A204.1 (cell line): ENCODE data around the gene OTUD1.
"Not testable (repeated sequence)": the region's sequence is repeated elsewhere in the genome, so short reads cannot be mapped to it uniquely, and the experiment has no call there.

Experiments
- FAIRE-seq: peaks from 2 replicates; lab custom pipeline; 2012; peaks lifted over from hg19 to GRCh38; lab: Jason Lieb, UNC

The OTUD1 gene, protein sequence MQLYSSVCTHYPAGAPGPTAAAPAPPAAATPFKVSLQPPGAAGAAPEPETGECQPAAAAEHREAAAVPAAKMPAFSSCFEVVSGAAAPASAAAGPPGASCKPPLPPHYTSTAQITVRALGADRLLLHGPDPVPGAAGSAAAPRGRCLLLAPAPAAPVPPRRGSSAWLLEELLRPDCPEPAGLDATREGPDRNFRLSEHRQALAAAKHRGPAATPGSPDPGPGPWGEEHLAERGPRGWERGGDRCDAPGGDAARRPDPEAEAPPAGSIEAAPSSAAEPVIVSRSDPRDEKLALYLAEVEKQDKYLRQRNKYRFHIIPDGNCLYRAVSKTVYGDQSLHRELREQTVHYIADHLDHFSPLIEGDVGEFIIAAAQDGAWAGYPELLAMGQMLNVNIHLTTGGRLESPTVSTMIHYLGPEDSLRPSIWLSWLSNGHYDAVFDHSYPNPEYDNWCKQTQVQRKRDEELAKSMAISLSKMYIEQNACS

DNA sequence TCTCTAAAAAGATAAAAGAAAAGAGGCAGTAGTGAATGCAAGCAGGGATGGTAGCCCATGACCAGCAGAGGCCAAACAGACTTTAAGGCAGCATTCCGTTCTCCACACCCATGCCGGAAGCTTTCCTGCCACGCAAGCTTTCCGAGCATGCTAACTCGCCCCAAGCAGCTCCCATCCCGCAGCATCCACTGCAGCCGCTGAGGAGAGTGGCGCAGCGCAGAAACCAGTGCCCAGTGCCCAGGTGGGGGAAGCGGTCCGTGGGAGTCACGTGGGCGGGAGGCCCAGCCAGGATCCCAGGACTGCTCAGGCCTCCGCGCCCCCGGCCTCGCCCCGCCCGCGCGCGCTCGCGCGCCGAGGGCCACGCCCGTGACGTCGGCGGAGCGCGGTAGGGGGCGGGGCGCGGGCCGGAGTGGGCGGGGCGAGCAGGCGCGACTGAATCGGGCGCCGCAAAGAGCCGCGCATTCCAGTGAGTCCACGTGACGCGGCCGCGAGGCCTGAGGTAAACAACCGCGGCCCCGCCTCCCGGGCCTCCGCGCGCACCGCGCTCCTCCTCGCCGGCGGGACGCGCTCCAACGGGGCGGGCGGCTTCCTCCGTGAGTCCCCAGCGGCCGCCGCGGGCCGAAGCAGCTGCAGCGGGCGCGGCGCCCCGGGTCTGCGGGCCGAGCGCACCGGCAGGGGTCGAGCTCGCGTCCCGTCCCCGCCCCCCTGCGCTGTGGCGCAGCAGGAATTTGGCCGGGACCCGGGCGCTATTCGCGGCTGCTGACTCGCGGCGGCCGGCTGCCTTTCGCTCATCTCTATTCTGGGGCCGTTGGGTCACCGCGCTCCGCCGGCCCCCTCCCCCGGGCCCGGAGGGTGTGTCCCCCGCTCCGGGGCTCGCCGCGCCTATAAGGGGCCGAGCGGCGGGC lies at the start of gene OTUD1:
Gene OTUD1, plus strand, starts transcription at position 529 of the 905 bp plus-strand sequence. CDS start 383 bp downstream, outside the sequence.
- FAIRE-seq = no peak

DNA sequence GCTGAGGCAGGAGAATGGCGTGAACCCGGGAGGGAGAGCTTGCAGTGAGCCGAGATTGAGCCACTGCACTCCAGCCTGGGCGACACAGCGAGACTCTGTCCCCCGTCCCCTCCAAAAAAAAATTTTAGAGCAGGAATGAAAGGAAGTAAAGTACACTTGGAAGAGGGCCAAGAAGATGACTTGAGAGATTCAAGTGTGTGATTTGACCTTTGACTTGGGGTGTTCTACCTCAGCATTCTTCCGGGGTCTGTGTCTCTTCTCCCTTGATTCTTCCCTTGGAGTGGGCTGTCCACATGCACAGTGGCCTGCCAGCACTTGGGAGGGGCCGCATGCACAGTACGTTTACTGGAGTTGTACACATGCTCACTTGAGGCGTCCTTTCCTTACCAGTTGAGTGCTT lies 48.5 kb upstream of the OTUD1 start:
- FAIRE-seq = not testable (repeated sequence)

GRCh38 chr10:23390809-23391208 lies 48.1 kb upstream of the OTUD1 start:
- no peak for FAIRE-seq

DNA sequence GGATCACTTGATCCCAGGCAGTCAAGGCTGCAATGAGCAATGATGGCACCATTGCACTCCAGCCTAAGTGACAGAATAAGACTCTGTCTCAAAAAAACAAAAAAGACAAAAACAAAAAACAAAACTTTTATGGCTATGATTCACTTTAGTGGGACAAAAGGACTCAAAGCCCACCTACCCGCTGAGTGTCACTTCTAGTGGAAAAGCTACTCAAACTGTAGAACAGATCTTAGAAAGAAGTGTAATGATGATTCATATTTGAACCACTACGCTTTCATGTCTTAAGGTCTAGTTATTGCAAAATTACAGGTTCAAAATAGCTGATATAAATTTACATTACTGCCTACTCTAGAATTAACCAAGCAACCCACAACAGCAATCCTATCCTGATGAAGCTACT lies 47.1 kb upstream of the OTUD1 start:
- no peak for FAIRE-seq

DNA sequence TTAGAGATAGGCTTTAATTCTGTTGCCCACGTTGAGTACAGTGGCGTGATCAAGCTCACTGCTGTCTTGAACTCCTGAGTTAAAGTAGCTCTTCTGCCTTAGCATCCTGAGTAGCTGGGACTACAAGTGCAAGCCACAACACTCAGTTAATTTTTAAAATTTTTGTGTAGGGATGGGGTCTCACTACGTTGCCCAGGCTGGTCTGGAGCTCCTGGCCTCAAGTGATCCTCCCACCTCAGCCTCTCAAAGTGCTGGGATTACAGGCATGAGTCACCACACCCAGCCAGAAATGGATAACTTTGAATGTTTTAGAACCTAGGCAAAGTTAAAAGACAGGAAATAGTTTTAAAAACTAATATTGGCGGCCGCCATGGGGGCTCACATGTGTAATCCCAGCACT lies 43.9 kb upstream of the OTUD1 start:
- FAIRE-seq = no peak

- FAIRE-seq = no peak
Measured at GRCh38 chr10:23396695-23397094, 42.2 kb upstream of the OTUD1 start.

- FAIRE-seq = no peak
Measured at GRCh38 chr10:23399701-23400144, 39.2 kb upstream of the OTUD1 start.

DNA sequence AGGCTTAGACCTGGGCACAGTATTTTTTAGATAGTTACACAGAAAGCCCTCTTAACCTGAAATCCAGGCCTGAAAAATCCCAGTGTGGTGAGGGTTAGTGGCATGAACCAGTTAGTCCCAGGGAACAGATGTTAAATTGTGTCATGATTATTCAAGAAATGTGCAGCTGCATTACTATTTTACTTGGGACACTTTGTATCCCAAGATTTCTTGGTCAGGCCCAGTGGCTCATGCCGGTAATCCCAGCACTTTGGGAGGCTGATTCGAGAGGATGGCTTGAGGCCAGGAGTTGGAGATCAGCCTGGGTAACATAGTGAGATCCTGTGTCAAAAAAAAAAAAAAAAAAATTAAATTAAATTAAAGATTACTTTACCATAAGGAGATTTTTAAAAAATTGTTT lies 36.0 kb upstream of the OTUD1 start:
- no peak for FAIRE-seq

DNA sequence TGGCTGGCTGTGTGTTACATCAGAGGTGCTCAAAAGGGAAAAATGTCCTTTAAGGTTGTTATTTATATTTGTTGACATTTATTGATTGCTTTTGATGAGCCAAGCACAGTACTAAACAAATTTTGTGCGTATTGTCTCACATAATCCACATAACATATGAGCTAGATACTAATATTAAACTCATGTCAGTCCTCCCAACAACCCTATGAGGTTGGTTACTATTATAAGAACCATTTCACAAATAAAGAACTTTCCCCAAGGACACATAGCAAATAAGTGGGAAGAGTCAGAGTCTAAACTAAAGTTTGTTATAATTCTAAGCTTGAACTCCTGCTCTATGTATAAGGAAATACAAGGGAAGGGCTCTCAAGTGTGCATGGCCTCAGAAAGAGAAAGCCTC lies 35.6 kb upstream of the OTUD1 start:
- no peak for FAIRE-seq

GRCh38 chr10:23403719-23404118 lies 35.2 kb upstream of the OTUD1 start:
- no peak for FAIRE-seq

DNA sequence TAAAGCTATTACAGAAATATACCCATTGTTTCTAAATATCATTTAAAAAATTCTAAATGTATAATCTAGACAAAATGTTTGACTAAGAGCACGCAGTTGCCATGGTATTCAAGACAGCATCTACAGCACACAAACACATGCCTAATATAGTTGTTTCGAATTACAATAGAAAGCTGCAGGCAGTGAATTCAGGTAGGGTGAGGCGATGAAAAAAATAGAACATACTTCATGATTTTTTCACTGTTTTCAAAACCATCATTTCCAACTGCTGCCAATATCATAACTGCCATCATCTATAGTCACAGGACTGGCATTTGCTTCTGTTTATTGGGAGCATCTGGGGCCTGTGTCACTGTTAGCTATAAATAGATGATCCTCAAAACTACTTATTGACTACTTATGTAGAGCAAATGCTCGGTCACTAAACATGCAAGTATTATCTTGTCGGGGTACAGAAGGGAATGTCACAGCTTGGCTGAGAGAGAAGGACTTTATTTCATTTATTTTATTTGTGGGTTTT lies 34.4 kb upstream of the OTUD1 start:
- FAIRE-seq = no peak

DNA sequence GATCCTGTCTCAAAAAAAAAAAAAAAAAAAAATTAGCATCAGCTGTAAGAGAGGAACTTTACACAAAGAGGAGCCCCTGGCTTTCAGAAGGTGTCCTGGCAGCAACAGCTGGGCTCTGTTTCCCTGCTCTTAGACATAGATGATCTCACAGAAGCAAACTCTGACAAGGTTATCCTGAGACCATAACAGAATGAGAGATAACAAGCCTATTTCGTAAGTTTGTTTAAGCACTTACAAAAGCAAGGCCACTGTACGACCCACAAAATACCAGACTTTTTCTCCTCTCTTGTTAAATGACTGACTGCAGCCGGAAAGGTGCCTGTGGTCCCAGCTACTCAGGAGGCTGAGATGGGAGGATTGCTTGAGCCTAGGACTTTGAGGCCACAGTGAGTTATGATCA lies 33.3 kb upstream of the OTUD1 start:
- no peak for FAIRE-seq

DNA sequence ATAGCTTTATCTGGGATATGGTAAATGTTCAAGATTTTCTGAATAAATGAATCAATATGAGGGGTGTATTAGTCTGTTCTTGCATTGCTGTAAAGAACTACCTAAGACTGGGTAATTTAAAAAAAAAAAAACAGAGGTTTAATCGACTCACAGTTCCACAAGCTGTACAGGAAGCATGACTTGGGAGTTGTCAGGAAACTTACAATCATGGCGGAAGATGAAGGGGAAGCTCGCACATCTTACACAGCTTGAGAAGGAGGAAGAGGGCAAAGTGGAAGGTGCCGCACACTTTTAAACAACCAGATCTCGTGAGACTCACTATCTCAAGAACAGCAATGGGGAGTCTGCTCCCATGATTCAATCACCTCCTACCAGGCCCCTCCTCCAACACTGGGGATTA lies 32.5 kb upstream of the OTUD1 start:
- no peak for FAIRE-seq

DNA sequence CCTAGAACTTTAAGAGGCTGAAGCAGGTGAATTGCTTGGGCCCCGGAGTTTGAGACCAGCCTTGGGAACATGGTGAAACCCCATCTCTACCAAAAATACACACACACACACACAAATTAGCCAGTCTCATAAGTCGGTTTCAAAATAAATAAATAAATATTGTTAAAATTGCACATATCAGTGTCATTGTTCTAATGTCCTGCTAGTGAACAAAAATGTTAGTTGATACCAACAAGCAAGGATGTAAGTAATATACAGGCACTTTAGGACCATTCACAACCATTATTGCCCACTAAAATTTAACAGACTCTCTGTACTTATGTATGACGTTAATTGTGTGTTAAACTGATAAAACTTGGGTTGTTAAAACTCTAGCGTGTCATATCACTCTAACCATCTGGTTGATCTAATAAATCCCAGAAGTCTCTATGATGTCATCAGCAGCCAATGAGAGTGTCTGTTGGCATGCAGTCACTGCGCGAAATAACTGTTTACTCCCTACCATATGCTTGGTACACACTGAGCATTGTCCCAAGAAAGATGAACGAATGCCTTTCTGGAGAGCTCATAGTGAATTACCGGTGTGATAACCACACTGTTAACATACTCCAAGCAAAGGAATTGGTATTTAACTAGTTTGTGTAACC lies 30.4 kb upstream of the OTUD1 start:
- no peak for FAIRE-seq

DNA sequence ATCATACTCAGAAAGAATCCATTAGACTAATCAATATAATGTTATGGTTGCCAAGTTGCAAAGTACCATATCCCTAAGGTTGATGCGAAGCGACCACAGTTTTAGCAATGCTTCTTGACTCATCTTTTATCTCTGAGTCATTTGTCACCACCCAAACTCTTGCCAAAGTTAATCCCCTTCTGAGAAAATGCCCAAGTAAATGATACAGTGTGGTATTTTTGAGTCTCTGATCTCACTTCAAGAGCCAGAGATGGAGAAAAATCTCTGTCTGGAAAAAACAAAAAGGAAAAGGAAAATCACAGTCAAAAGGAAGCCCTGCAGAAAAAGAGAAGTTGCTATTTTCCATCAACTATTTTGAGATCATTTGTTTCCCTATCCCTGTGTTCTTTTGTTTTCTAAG lies 26.7 kb upstream of the OTUD1 start:
- no peak for FAIRE-seq

- FAIRE-seq = no peak
Measured at GRCh38 chr10:23413629-23414089, 25.2 kb upstream of the OTUD1 start.

DNA sequence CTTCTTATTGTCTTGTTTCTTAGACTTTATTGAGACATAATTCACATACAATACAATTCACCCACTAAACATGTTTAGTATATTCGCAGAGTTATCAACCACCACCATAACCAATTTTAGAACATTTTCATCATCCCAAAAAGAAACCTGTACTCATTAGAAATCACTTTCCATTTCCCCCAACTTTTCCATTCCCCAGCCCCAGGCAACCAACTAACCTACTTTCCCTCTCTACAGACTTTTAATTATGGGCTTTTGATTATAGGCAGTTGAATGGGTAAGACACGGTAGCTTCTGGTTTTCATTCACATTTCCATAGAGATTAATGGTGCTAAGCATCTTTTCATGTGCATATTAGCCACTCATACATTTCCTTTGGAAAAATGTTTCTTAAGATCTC lies 24.2 kb upstream of the OTUD1 start:
- FAIRE-seq = no peak

DNA sequence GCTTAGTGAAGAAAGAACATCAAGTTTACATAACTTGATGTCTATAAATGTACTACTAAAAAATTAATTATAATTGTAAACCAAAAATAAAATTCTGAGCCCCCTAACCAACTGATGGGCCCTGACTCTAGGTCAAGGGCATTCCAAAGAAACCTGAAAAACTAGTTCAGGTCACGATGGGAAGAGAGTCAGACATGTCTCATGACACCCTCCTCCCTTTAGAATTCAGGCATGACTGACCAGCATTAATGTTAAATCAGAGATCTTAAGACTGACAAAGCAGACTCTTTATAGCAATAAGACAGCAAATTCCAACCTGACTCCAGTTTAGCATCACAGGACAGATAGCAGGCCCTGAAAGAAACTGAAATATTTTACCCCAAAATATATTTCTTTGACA lies 21.6 kb upstream of the OTUD1 start:
- no peak for FAIRE-seq

GRCh38 chr10:23418051-23418681 lies 20.7 kb upstream of the OTUD1 start:
- no peak for FAIRE-seq

- no peak for FAIRE-seq
Measured at GRCh38 chr10:23419201-23419600, 19.7 kb upstream of the OTUD1 start.

DNA sequence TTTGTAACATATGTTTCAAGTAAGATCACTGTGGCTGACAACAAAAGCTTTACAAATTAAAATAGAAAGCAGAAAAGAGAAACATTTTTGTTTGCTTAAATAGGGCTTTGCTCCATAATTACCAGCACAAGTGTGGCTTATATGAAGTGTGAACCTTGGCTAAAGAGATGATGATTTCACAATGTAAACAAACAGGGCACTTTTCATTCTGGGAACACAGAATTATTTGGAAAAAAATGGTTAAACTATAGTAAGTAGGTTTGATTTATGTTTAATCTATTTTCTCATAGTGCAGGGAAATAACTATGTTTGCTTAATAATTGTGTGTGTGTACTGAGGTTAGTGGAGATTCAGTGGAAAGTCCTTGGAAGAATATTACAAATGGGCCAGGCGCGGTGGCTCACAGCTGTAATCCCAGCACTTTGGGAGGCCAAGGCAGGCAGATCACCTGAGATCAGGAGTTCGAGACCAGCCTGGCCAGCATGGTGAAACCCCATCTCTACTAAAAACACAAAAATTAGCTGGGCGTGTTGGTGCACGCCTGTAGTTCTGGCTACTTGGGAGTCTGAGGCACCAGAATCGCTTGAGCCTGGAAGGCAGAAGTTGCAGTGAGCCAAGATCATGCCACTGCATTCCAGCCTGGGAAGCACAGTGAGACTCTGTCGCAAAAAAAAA lies 19.1 kb upstream of the OTUD1 start:
- FAIRE-seq = no peak
